Psoas muscle (tissue), 8 donors: ENCODE measurements around the gene DCAF5. TPM values are rescaled to one million over a fixed set of nuclear protein-coding genes. Genes with fewer than 3 reads are reported as not detected.

Experiments used
- ATAC-seq, 4 donors: fragments of 200-7000 bp; cut with Tn5 transposase; one replicate each; pipeline ENCODE4 v1.9.1; 2020; ENCODE audit warnings: moderate library complexity in 3 of 4, mild to moderate bottlenecking in 2 of 4
- DNase-seq, 2 donors: peaks; one replicate each; pipeline ENCODE4 v3.0.0-alpha.2; 2020
- H3K27ac ChIP-seq: fragments of 200-600 bp; one replicate; pipeline ENCODE4 v1.8.0; 2022
- H3K27me3 ChIP-seq, 3 donors: fragments of 200-600 bp in 1 of 3; one replicate each; pipeline versions ENCODE4 v1.6.1 to v1.8.0; 2013 to 2022; ENCODE audit warnings: low read length in 2 of 3, mild to moderate bottlenecking in 2 of 3, moderate library complexity in 1 of 3; ENCODE audit not compliant: insufficient read depth in 3 of 3
- H3K36me3 ChIP-seq, 2 donors: fragments of 200-600 bp in 1 of 2; one replicate each; pipeline versions ENCODE4 v1.6.1 to v1.8.0; 2013 to 2022; ENCODE audit warnings: low read depth in 1 of 2, mild to moderate bottlenecking in 1 of 2, moderate library complexity in 1 of 2; ENCODE audit not compliant: insufficient read depth in 1 of 2
- H3K4me1 ChIP-seq: fragments of 200-600 bp; one replicate; pipeline ENCODE4 v1.8.0; 2022
- H3K4me3 ChIP-seq: fragments of 200-600 bp; one replicate; pipeline ENCODE4 v1.8.0; 2022; ENCODE audit warnings: mild to moderate bottlenecking
- H3K9me3 ChIP-seq: fragments of 200-600 bp; one replicate; pipeline ENCODE4 v1.8.0; 2022
- WGBS, 3 donors: extraction: QIAGEN DNeasy Blood & Tissue Kit; methylation state at CpG; one replicate each; pipeline versions ENCODE4 v1.1.6 to v1.1.7; 2013; 5-methylcytosine and 5-hydroxymethylcytosine counted together
- intact Hi-C, 2 donors: fragments of 100-400 bp; cut with DNase I; formaldehyde crosslinking; loops; one replicate each; pipeline versions ENCODE4 v1.11.0 to v1.14.2; 2022
- polyA plus RNA-seq, 3 donors: library from polyadenylated mRNA; stranded (reverse); fragments of 200-250 nt; gene quantifications; one replicate each; pipeline ENCODE4 v1.2.3, GENCODE V29; 2013
- total RNA-seq, 4 donors: library from RNA; stranded (reverse); fragmentation: NEBNext Ultra II Directional in 2 of 4; extraction: Animal tissue kit (Norgen Biotek cat#: 25700) in 2 of 4; gene quantifications; one replicate each; pipeline versions ENCODE4 v1.2.1 to v1.2.4, GENCODE V29; 2021 to 2023
- TF ChIP-seq, protein P1 (sequence below): fragments of 200-600 bp; IDR thresholded peaks from one replicate; pipeline ENCODE4 v1.8.0; 2022; ENCODE audit warnings: antibody characterized with exemption
- donor health status: healthy with polysubstance abuse.
- donor health status: DM: no; HTN: no; CAD: no; lungs with moderate emphysema.
- donor health status: Bipolar disorder and iron deficiency.
- donor health status: healthy.
- donor health status: DM: yes; HTN: yes; CAD: no.
- donor health status: DM: no; HTN: no; CAD: no.
- donor health status: DM: no; HTN: no; CAD: no.
- donor health status: DM: yes; HTN: yes; CAD: no.

Gene DCAF5
- total and polyA plus RNA-seq, 7 donors = 9.1 to 86.3 (median 74.7) TPM

GRCh38 chr14:69094481-69094880 is 58.4 kb downstream of the DCAF5 start:
- Histone ChIP-seq H3K4me1 (no peaks in the 10 kb centered on the region), H3K9me3 (no peaks in the 10 kb centered on the region), H3K27me3 (no peaks in the 10 kb centered on the region), H3K27ac (no peak overlapping the region), H3K36me3 (peaks cover 0 to 52% of the 10 kb centered on the region in 2 donors), H3K4me3 (no peak overlapping the region)
- 91% methylated on average over 1 of the region's 1 CpG for WGBS, 3 donors
- no peak for ATAC-seq
- intact Hi-C loops = loop anchor here in 1 of 2 donors (5.0 kb wide), 1 partner anchor 182 kb away; no protein-coding TSS in a partner anchor
- TF ChIP-seq, protein P1, sequence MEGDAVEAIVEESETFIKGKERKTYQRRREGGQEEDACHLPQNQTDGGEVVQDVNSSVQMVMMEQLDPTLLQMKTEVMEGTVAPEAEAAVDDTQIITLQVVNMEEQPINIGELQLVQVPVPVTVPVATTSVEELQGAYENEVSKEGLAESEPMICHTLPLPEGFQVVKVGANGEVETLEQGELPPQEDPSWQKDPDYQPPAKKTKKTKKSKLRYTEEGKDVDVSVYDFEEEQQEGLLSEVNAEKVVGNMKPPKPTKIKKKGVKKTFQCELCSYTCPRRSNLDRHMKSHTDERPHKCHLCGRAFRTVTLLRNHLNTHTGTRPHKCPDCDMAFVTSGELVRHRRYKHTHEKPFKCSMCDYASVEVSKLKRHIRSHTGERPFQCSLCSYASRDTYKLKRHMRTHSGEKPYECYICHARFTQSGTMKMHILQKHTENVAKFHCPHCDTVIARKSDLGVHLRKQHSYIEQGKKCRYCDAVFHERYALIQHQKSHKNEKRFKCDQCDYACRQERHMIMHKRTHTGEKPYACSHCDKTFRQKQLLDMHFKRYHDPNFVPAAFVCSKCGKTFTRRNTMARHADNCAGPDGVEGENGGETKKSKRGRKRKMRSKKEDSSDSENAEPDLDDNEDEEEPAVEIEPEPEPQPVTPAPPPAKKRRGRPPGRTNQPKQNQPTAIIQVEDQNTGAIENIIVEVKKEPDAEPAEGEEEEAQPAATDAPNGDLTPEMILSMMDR = no peak
- no peak for DNase-seq

- no peak for DNase-seq
- no peaks in the 10 kb centered on the region for H3K27me3 ChIP-seq
- no peak overlapping the region for H3K27ac ChIP-seq
- H3K36me3 ChIP-seq = peaks cover 0 to 57% of the 10 kb centered on the region in 2 donors
- no peaks in the 10 kb centered on the region for H3K4me1 ChIP-seq
- H3K4me3 ChIP-seq = no peak overlapping the region
- ATAC-seq = no peak
- TF ChIP-seq, protein P1 = no peak
- intact Hi-C loops = loop anchor here in 1 of 2 donors (5.0 kb wide), 1 partner anchor 182 kb away; no protein-coding TSS in a partner anchor
- WGBS, 3 donors = 52 to 74% (median 59%) methylated on average over 1 of the region's 1 CpG
- H3K9me3 ChIP-seq = no peaks in the 10 kb centered on the region
Observed at GRCh38 chr14:69093631-69094421, 59.1 kb downstream of the DCAF5 start.

DNA sequence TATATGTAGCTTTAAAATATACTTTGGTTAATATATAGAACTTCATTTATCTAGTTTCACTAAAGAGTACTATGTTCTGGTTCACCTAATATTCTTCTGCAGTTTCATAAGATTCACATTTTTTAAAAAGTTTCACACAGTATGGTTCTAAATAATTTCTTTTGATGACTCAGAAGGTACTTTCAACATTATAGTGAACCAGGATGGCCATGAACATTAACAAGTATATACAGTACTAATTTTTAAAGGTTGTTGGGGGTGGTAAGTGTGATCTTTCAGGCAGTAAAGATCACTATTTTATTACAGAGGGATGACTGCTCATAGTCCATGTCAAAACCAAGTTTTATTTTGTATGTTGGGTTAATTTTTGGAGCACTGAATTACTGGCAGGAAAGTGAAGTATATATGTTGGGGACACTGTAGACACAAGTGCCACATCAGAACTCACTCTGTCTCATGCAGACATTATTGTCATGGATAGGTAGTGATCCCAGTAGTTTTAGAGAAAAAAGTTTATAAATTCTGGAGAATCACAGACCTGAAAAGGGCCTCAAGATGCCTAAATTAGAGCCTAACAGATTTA is 60.0 kb downstream of the DCAF5 start:
- TF ChIP-seq, protein P1 = no peak
- intact Hi-C loops = loop anchor here in 1 of 2 donors (5.0 kb wide), 1 partner anchor 181 kb away; no protein-coding TSS in a partner anchor
- peaks cover 0 to 53% of the 10 kb centered on the region in 2 donors for H3K36me3 ChIP-seq
- H3K4me1 ChIP-seq = peaks cover 9% of the 10 kb centered on the region
- no peak for ATAC-seq
- no peaks in the 10 kb centered on the region for H3K27me3 ChIP-seq
- no peak for DNase-seq
- no peak overlapping the region for H3K27ac ChIP-seq
- H3K9me3 ChIP-seq = no peaks in the 10 kb centered on the region
- H3K4me3 ChIP-seq = no peak overlapping the region

- 94 to 97% (median 95%) methylated on average over 8 of the region's 8 CpGs for WGBS, 3 donors
- Histone ChIP-seq H3K27ac (no peak overlapping the region), H3K9me3 (no peaks in the 10 kb centered on the region), H3K4me3 (no peak overlapping the region), H3K27me3 (no peaks in the 10 kb centered on the region), H3K4me1 (peaks cover 15% of the 10 kb centered on the region), H3K36me3 (peaks cover 0 to 50% of the 10 kb centered on the region in 2 donors)
- TF ChIP-seq, protein P1 = no peak
- ATAC-seq (no peak), DNase-seq (no peak)
- intact Hi-C loops = loop anchor here in 1 of 2 donors (5.0 kb wide), 1 partner anchor 179 kb away; no protein-coding TSS in a partner anchor
Observed at GRCh38 chr14:69091695-69092094, 61.2 kb downstream of the DCAF5 start.
